Body of pancreas (tissue), 4 donors: ENCODE data around the gene HSPA12B.

Experiments used
- CTCF ChIP-seq, 7 experiments: fragments of 450-650 bp in 4 of 7; fragments of 200-600 bp in 3 of 7; sonication (generic) in 3 of 7; IDR thresholded peaks; one replicate each; pipeline ENCODE4 v1.5.1; 2016 to 2019; ENCODE audit warnings: antibody characterized with exemption in 7 of 7
- POLR2A ChIP-seq, 3 donors: fragments of 450-650 bp; IDR thresholded peaks; one replicate each; pipeline ENCODE4 v1.6.1; 2016; ENCODE audit warnings: antibody characterized with exemption in 3 of 3, mild to moderate bottlenecking in 2 of 3

- TF ChIP-seq CTCF (IDR thresholded peaks at IDR 0.05) (no peak), POLR2A (IDR thresholded peaks at IDR 0.05) (no peak)
These were observed 40.6 kb upstream of the HSPA12B start for GRCh38 chr20:3691897-3692296.
